Neural cell (in vitro differentiated cells): Measurements from ENCODE around the gene SEL1L2. TPM values are rescaled to one million over a fixed set of nuclear protein-coding genes. Genes with fewer than 3 reads are reported as not detected.

Source experiments
- H2AFZ ChIP-seq: fragments of 200-600, 300-800 bp; sonication (generic), shearing (Covaris generic); 2 replicates; pipeline ENCODE4 v1.6.0; 2014; ENCODE audit warnings: low read depth, mild to moderate bottlenecking, antibody characterized with exemption, low read length, moderate library complexity
- H3F3A ChIP-seq: fragments of 200-600 bp; shearing (Covaris generic); 2 replicates; pipeline ENCODE4 v1.6.1; 2016; ENCODE audit warnings: mild to moderate bottlenecking, moderate library complexity, mixed read lengths, antibody characterized with exemption, low read length; ENCODE audit not compliant: insufficient read depth, poor library complexity, severe bottlenecking
- H3K27ac ChIP-seq: fragments of 200-600, 300-800 bp; sonication (generic), shearing (Covaris generic); 2 replicates; pipeline ENCODE4 v1.5.1; 2014; ENCODE audit warnings: mild to moderate bottlenecking, low read length, moderate library complexity
- H3K27me3 ChIP-seq: fragments of 300-800, 200-600 bp; sonication (generic), shearing (Covaris generic); 2 replicates; pipeline ENCODE4 v1.6.0; 2014; ENCODE audit warnings: mild to moderate bottlenecking, low read depth, low read length, moderate library complexity; ENCODE audit not compliant: insufficient read depth
- H3K36me3 ChIP-seq: fragments of 300-800, 200-600 bp; sonication (generic), shearing (Covaris generic); 2 replicates; pipeline ENCODE4 v1.5.1; 2014; ENCODE audit warnings: mild to moderate bottlenecking, antibody characterized with exemption, low read length, moderate library complexity; ENCODE audit not compliant: insufficient read depth
- H3K4me2 ChIP-seq: fragments of 300-800, 200-600 bp; sonication (generic), shearing (Covaris generic); 2 replicates; pipeline ENCODE4 v1.6.0; 2014; ENCODE audit warnings: mild to moderate bottlenecking, low read length
- H3K4me3 ChIP-seq: fragments of 300-800, 200-600 bp; sonication (generic), shearing (Covaris generic); 2 replicates; pipeline ENCODE4 v1.5.1; 2014; ENCODE audit warnings: mild to moderate bottlenecking, low read length, moderate library complexity
- H3K79me2 ChIP-seq: fragments of 200-600 bp; shearing (Covaris generic); replicated peaks from 2 replicates; pipeline ENCODE4 v1.6.0; 2014; ENCODE audit warnings: mild to moderate bottlenecking, low read length, moderate library complexity; ENCODE audit not compliant: insufficient read depth
- H3K9ac ChIP-seq: fragments of 300-800, 200-600 bp; sonication (generic), shearing (Covaris generic); 2 replicates; pipeline ENCODE4 v1.6.1; 2016; ENCODE audit warnings: mild to moderate bottlenecking, low read length, mixed read lengths
- H3K9me2 ChIP-seq: fragments of 200-600 bp; shearing (Covaris generic); 2 replicates; pipeline ENCODE4 v1.6.1; 2016; ENCODE audit warnings: mild to moderate bottlenecking, low read length, mixed read lengths; ENCODE audit not compliant: insufficient read depth
- H3K9me3 ChIP-seq: fragments of 200-600, 300-800 bp; sonication (generic), shearing (Covaris generic); 2 replicates; pipeline ENCODE4 v1.6.1; 2016; ENCODE audit warnings: mild to moderate bottlenecking, mixed run types, low read length, moderate library complexity, mixed read lengths
- H4K20me1 ChIP-seq: fragments of 200-600 bp; shearing (Covaris generic); 2 replicates; pipeline ENCODE4 v1.6.1; 2016; ENCODE audit warnings: mild to moderate bottlenecking, mixed run types; ENCODE audit not compliant: insufficient read depth
- CTCF ChIP-seq: fragments of 450-650 bp; IDR thresholded peaks from 2 replicates; pipeline ENCODE4 v1.5.1; 2014; ENCODE audit warnings: antibody characterized with exemption, mild to moderate bottlenecking, moderate library complexity; ENCODE audit not compliant: poor library complexity, severe bottlenecking
- EP300 ChIP-seq: fragments of 450-650 bp; conservative IDR thresholded peaks from 2 replicates; pipeline ENCODE4 v1.6.1; 2014; ENCODE audit warnings: antibody characterized with exemption, mild to moderate bottlenecking, moderate library complexity; ENCODE audit not compliant: poor library complexity, severe bottlenecking
- EZH2 ChIP-seq: fragments of 200-600, 300-800 bp; shearing (Covaris generic), sonication (generic); IDR thresholded peaks from 2 replicates; pipeline ENCODE4 v1.6.1; 2014; ENCODE audit warnings: antibody characterized with exemption, low read length, borderline replicate concordance, mild to moderate bottlenecking; ENCODE audit not compliant: insufficient read depth, poor library complexity, severe bottlenecking
- MXI1 ChIP-seq: fragments of 450-650 bp; conservative IDR thresholded peaks from 2 replicates; pipeline ENCODE4 v1.6.1; 2014; ENCODE audit warnings: antibody characterized with exemption, mild to moderate bottlenecking; ENCODE audit not compliant: poor library complexity, severe bottlenecking
- POLR2AphosphoS5 ChIP-seq: IDR thresholded peaks from 2 replicates; pipeline ENCODE4 v1.6.1; 2012
- RAD21 ChIP-seq: fragments of 450-650 bp; conservative IDR thresholded peaks from 2 replicates; pipeline ENCODE4 v1.6.1; 2014; ENCODE audit warnings: antibody characterized with exemption, mild to moderate bottlenecking, moderate library complexity
- REST ChIP-seq: IDR thresholded peaks from 2 replicates; pipeline ENCODE4 v1.6.1; 2012; ENCODE audit warnings: borderline replicate concordance
- SMC3 ChIP-seq: fragments of 450-650 bp; conservative IDR thresholded peaks from 2 replicates; pipeline ENCODE4 v1.6.1; 2014; ENCODE audit warnings: antibody characterized with exemption, mild to moderate bottlenecking, moderate library complexity; ENCODE audit not compliant: poor library complexity
- TAF1 ChIP-seq: IDR thresholded peaks from 2 replicates; pipeline ENCODE4 v1.6.1; 2012; ENCODE audit warnings: low read depth
- polyA plus RNA-seq: library from polyadenylated mRNA; depleted of rRNA; stranded (reverse); fragments of >200 nt; gene quantifications from 2 replicates; pipeline ENCODE4 v1.2.3, GENCODE V29; 2014

Gene SEL1L2
- polyA plus RNA-seq, 1 donor from 2014 or later = not detected

GRCh38 chr20:13913572-13913971 is 76.8 kb downstream of the SEL1L2 start:
- no peaks in the 10 kb centered on the region for H3K27me3 ChIP-seq
- no peaks in the 10 kb centered on the region for H3F3A ChIP-seq
- no peak overlapping the region for H3K4me3 ChIP-seq
- no peak overlapping the region for H3K4me2 ChIP-seq
- TF ChIP-seq EZH2 (no peak), POLR2AphosphoS5 (no peak), MXI1 (no peak), EP300 (no peak), SMC3 (no peak), TAF1 (no peak), RAD21 (no peak), REST (no peak), CTCF (no peak)
- H3K9ac ChIP-seq = no peak overlapping the region
- no peaks in the 10 kb centered on the region for H4K20me1 ChIP-seq
- no peaks in the 10 kb centered on the region for H3K9me2 ChIP-seq
- H3K9me3 ChIP-seq = no peaks in the 10 kb centered on the region
- H3K27ac ChIP-seq = no peak overlapping the region
- H3K36me3 ChIP-seq = no peaks in the 10 kb centered on the region
- no peak overlapping the region for H2AFZ ChIP-seq
- no peaks in the 10 kb centered on the region for H3K79me2 ChIP-seq

GRCh38 chr20:13913131-13913530 is 77.3 kb downstream of the SEL1L2 start:
- H3K9me3 ChIP-seq = no peaks in the 10 kb centered on the region
- H3K36me3 ChIP-seq = no peaks in the 10 kb centered on the region
- no peak overlapping the region for H2AFZ ChIP-seq
- H3K4me3 ChIP-seq = no peak overlapping the region
- no peak overlapping the region for H3K4me2 ChIP-seq
- no peaks in the 10 kb centered on the region for H3K79me2 ChIP-seq
- H3K27me3 ChIP-seq = no peaks in the 10 kb centered on the region
- H3K9me2 ChIP-seq = no peaks in the 10 kb centered on the region
- no peak overlapping the region for H3K27ac ChIP-seq
- TF ChIP-seq MXI1 (no peak), SMC3 (no peak), EZH2 (no peak), CTCF (no peak), POLR2AphosphoS5 (no peak), TAF1 (no peak), EP300 (no peak)
- H3F3A ChIP-seq = no peaks in the 10 kb centered on the region
- H4K20me1 ChIP-seq = no peaks in the 10 kb centered on the region
- no peak overlapping the region for H3K9ac ChIP-seq
